Measurements from ENCODE around the gene RTF1. TPM values are rescaled to one million over a fixed set of nuclear protein-coding genes. Genes with fewer than 3 reads are reported as not detected.

RTF1 gene
- polyA plus RNA-seq, 1 donor (not counting 4 experiments of a cell fraction or from before 2014, with no cell fraction given), result 28.5 TPM

DNA sequence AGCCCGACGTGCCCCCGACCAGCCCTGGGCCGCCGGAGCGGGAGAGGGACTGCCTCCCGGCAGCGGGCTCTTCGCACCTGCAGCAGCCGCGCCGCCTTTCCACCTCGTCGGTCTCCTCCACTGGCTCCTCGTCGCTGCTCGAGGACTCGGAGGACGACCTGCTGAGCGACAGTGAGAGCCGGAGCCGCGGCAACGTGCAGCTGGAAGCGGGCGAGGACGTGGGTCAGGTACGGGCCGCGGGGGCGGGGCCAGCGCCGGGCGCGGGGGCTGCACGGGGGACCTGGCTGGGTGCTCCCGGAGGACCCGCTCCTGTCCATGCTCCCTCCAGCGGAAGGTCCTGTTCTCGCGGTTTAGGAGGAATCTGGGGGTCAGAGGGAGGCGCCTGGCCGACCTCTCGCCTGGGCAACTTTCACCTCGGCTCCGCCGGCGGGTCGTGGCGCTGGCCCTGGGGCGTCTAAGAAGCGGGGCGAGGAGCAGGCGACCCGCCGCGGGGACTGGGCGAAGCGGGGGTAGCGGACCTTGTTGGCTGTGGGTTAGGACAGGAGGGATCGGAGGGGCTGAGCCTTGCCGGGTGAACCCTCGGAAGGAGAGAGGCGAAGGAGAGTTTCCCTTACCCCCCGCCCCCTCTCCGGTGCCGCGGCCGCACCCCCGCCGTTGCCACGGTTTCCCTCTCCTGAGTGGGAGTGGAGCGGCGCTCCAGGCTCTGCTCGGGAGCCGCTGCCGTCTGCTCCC, 77.5 kb downstream of the RTF1 start:
- dilution Hi-C loops (cut with MboI; ENCODE audit: extremely low pct_ligation_motif_present, low sequenced_read_pairs), result no loop called here
- Histone ChIP-seq H3K4me3 (ENCODE audit: control insufficient read depth in 2 of 3, extremely low read depth in 1 of 3, insufficient read depth in 2 of 3, low read depth in 1 of 3, low read length in 3 of 3) (peak overlapping the region; percentile 13 to 67 (median 29)), H3K79me2 (ENCODE audit: control insufficient read depth, insufficient read depth, low read length) (no peaks in the 10 kb centered on the region), H4K20me1 (ENCODE audit: control insufficient read depth, extremely low read depth, insufficient read depth, low read length) (no peaks in the 10 kb centered on the region), H3K9me1 (ENCODE audit: control insufficient read depth, extremely low read depth, insufficient read depth, low read length) (no peaks in the 10 kb centered on the region), H3K4me2 (ENCODE audit: control insufficient read depth, extremely low read depth, insufficient read depth, low read depth, low read length) (peak overlapping the region; percentile 68), H3K36me3 (ENCODE audit: control insufficient read depth in 2 of 2, extremely low read depth in 1 of 2, insufficient read depth in 2 of 2, low read length in 2 of 2) (no peaks in the 10 kb centered on the region), H3K27ac (ENCODE audit: control insufficient read depth, insufficient read depth, low read length) (no peak overlapping the region), H2AFZ (ENCODE audit: control insufficient read depth, low read length) (no peak overlapping the region), H3K9me3 (ENCODE audit: control insufficient read depth, low read depth, low read length) (no peaks in the 10 kb centered on the region), H3K4me1 (ENCODE audit: control insufficient read depth, extremely low read depth, insufficient read depth, low read length) (peaks cover 26% of the 10 kb centered on the region), H3K27me3 (ENCODE audit: control insufficient read depth, extremely low read depth, insufficient read depth, low read length) (peaks cover 47% of the 10 kb centered on the region), H3K9ac (ENCODE audit: control insufficient read depth, extremely low read depth, insufficient read depth, low read length) (no peak overlapping the region)
- DNase-seq (ENCODE audit: low read depth, low spot score) (no peak), FAIRE-seq (no peak)
- peak; percentile 67 for TF ChIP-seq EZH2 (IDR thresholded peaks at IDR 0.05; ENCODE audit: low read length)
- TF ChIP-seq, protein P1, sequence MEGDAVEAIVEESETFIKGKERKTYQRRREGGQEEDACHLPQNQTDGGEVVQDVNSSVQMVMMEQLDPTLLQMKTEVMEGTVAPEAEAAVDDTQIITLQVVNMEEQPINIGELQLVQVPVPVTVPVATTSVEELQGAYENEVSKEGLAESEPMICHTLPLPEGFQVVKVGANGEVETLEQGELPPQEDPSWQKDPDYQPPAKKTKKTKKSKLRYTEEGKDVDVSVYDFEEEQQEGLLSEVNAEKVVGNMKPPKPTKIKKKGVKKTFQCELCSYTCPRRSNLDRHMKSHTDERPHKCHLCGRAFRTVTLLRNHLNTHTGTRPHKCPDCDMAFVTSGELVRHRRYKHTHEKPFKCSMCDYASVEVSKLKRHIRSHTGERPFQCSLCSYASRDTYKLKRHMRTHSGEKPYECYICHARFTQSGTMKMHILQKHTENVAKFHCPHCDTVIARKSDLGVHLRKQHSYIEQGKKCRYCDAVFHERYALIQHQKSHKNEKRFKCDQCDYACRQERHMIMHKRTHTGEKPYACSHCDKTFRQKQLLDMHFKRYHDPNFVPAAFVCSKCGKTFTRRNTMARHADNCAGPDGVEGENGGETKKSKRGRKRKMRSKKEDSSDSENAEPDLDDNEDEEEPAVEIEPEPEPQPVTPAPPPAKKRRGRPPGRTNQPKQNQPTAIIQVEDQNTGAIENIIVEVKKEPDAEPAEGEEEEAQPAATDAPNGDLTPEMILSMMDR (optimal IDR thresholded peaks at IDR 0.05 in 1 of 3, IDR thresholded peaks at IDR 0.05 in 1 of 3, conservative IDR thresholded peaks at IDR 0.05 in 1 of 3; ENCODE audit: extremely low read depth in 1 of 3, insufficient read depth in 2 of 3, low read length in 3 of 3), result no peak

DNA sequence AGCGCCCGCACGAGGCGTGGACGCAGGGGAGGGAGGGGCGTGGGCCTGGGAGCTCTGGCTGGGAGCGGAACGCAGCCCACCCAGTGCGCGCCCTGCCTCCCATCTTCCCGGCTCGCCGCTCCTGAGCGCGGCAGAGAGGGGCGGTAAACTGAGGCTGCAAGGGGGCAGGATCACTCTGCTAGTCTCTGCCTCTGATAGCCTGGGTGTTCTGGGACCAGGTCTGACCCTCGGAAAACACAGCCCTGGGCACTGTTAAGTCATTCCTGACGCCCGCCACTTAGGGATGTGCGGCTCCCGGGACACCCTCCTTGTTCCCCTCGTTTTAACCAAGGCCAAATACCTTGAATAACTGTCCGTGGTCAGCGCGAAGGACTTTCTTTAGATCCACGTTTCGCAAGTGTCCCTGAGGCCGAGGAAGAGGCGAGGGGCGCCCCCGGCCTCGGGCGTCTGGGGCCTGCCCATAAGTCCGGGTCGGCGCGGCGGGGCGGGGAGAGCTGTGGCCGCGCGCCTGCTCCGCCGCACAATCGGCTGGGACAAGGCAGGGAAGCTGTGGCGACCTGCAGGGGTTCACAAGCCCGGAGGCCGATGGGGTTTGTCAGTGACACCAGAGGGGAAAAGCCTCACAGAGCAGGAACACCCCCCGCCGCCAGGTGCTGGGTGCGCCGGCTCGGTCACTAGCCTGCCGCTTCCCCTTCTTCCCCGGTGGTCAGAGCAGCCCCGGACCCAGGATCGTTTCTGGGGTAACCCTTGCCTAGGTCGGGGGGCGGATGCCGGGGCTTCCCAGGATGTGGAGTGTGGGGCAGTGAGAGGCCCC, 78.2 kb downstream of the RTF1 start:
- peaks cover 26% of the 10 kb centered on the region for H3K4me1 ChIP-seq (ENCODE audit: control insufficient read depth, extremely low read depth, insufficient read depth, low read length)
- peak overlapping the region; percentile 68 for H3K4me2 ChIP-seq (ENCODE audit: control insufficient read depth, extremely low read depth, insufficient read depth, low read depth, low read length)
- peaks cover 52% of the 10 kb centered on the region for H3K27me3 ChIP-seq (ENCODE audit: control insufficient read depth, extremely low read depth, insufficient read depth, low read length)
- H3K9me3 ChIP-seq (ENCODE audit: control insufficient read depth, low read depth, low read length), result no peaks in the 10 kb centered on the region
- no peak overlapping the region for H2AFZ ChIP-seq (ENCODE audit: control insufficient read depth, low read length)
- H3K27ac ChIP-seq (ENCODE audit: control insufficient read depth, insufficient read depth, low read length), result no peak overlapping the region
- FAIRE-seq, result no peak
- no peak overlapping the region for H3K9ac ChIP-seq (ENCODE audit: control insufficient read depth, extremely low read depth, insufficient read depth, low read length)
- no peaks in the 10 kb centered on the region for H4K20me1 ChIP-seq (ENCODE audit: control insufficient read depth, extremely low read depth, insufficient read depth, low read length)
- peaks cover 3% of the 10 kb centered on the region for H3K9me1 ChIP-seq (ENCODE audit: control insufficient read depth, extremely low read depth, insufficient read depth, low read length)
- H3K79me2 ChIP-seq (ENCODE audit: control insufficient read depth, insufficient read depth, low read length), result no peaks in the 10 kb centered on the region
- TF ChIP-seq, protein P1 (optimal IDR thresholded peaks at IDR 0.05 in 1 of 3, IDR thresholded peaks at IDR 0.05 in 1 of 3, conservative IDR thresholded peaks at IDR 0.05 in 1 of 3; ENCODE audit: extremely low read depth in 1 of 3, insufficient read depth in 2 of 3, low read length in 3 of 3), result no peak
- peak; percentile 100 for TF ChIP-seq EZH2 (IDR thresholded peaks at IDR 0.05; ENCODE audit: low read length)
- dilution Hi-C loops (cut with MboI; ENCODE audit: extremely low pct_ligation_motif_present, low sequenced_read_pairs), result no loop called here
- peak overlapping the region in 2 of 3 experiments; percentile 3 to 53 for H3K4me3 ChIP-seq (ENCODE audit: control insufficient read depth in 2 of 3, extremely low read depth in 1 of 3, insufficient read depth in 2 of 3, low read depth in 1 of 3, low read length in 3 of 3)
- no peaks in the 10 kb centered on the region for H3K36me3 ChIP-seq (ENCODE audit: control insufficient read depth in 2 of 2, extremely low read depth in 1 of 2, insufficient read depth in 2 of 2, low read length in 2 of 2)
- no peak for DNase-seq (ENCODE audit: low read depth, low spot score)

All from keratinocyte (primary cell).